ENCODE results near the gene LDLRAD4.
A peak's percentile ranks its signal among the peaks of the same experiment; 100 is the strongest.

LDLRAD4 gene

GRCh38 chr18:13530879-13531387 is 312.4 kb downstream of the LDLRAD4 start:
- peak; percentile 97 for ATAC-seq
- TF ChIP-seq BACH2 (CRISPR knock-in tag; IDR thresholded peaks at IDR 0.05; ENCODE audit: borderline replicate concordance), result no peak

- TF ChIP-seq TSHZ2 (CRISPR knock-in tag; IDR thresholded peaks at IDR 0.05), result no peak
- TF ChIP-seq CSRNP3 (CRISPR knock-in tag; IDR thresholded peaks at IDR 0.05), result no peak
- TF ChIP-seq CREB5 (CRISPR knock-in tag; IDR thresholded peaks at IDR 0.05; ENCODE audit: low read depth), result no peak
- TF ChIP-seq ZNF70 (CRISPR knock-in tag; IDR thresholded peaks at IDR 0.05), result no peak
- TF ChIP-seq SNAI2 (CRISPR knock-in tag; IDR thresholded peaks at IDR 0.05), result no peak
- no peak for TF ChIP-seq POU6F1 (CRISPR knock-in tag; IDR thresholded peaks at IDR 0.05; ENCODE audit: borderline replicate concordance, low read depth)
- no peak for TF ChIP-seq ARNTL (CRISPR knock-in tag; IDR thresholded peaks at IDR 0.05; ENCODE audit: borderline replicate concordance, low read depth)
- TF ChIP-seq ZFP30 (CRISPR knock-in tag; IDR thresholded peaks at IDR 0.05), result no peak
- no peak for TF ChIP-seq ZC3H10 (CRISPR knock-in tag; IDR thresholded peaks at IDR 0.05)
- TF ChIP-seq ZNF565 (CRISPR knock-in tag; conservative IDR thresholded peaks at IDR 0.05; ENCODE audit: low read depth), result no peak
- TF ChIP-seq RARB (CRISPR knock-in tag; IDR thresholded peaks at IDR 0.05), result no peak
- TF ChIP-seq TCF4 (CRISPR knock-in tag; IDR thresholded peaks at IDR 0.05; ENCODE audit: borderline replicate concordance), result no peak
- no peak for TF ChIP-seq GLIS3 (CRISPR knock-in tag; IDR thresholded peaks at IDR 0.05)
- no peak for TF ChIP-seq PPARA (CRISPR knock-in tag; IDR thresholded peaks at IDR 0.05; ENCODE audit: borderline replicate concordance)
- TF ChIP-seq ZNF8 (CRISPR knock-in tag; IDR thresholded peaks at IDR 0.05), result no peak
- no peak for TF ChIP-seq BACH2 (CRISPR knock-in tag; IDR thresholded peaks at IDR 0.05; ENCODE audit: borderline replicate concordance)
- no peak for TF ChIP-seq PATZ1 (CRISPR knock-in tag; IDR thresholded peaks at IDR 0.05; ENCODE audit: borderline replicate concordance)
- TF ChIP-seq ZFP3 (CRISPR knock-in tag; IDR thresholded peaks at IDR 0.05), result no peak
- no peak for ATAC-seq
These were observed 313.2 kb downstream of the LDLRAD4 start for GRCh38 chr18:13531681-13532325.

GRCh38 chr18:13532406-13533075 is 314.0 kb downstream of the LDLRAD4 start:
- no peak for TF ChIP-seq TOX (CRISPR knock-in tag; IDR thresholded peaks at IDR 0.05; ENCODE audit: borderline replicate concordance)
- no peak for TF ChIP-seq PPARA (CRISPR knock-in tag; IDR thresholded peaks at IDR 0.05; ENCODE audit: borderline replicate concordance)
- ATAC-seq, result no peak

Measured in SK-N-SH treated with all-trans-retinoic acid at 6 μM for 48 hours (cell line).